Activated CD8-positive, alpha-beta memory T cell treated with anti-CD3 and anti-CD28 coated beads, Interleukin-2, amount 50 U/mL, for 1 hour (primary cell): Measurements from ENCODE around the gene CNR2.
"Not testable (repeated sequence)": the region's sequence is repeated elsewhere in the genome, so short reads cannot be mapped to it uniquely, and the experiment has no call there.

Source experiments
- DNase-seq: peaks from one replicate; pipeline ENCODE4 v3.0.0-alpha.2; 2020; ENCODE audit errors: extremely low read depth

Gene CNR2

DNA sequence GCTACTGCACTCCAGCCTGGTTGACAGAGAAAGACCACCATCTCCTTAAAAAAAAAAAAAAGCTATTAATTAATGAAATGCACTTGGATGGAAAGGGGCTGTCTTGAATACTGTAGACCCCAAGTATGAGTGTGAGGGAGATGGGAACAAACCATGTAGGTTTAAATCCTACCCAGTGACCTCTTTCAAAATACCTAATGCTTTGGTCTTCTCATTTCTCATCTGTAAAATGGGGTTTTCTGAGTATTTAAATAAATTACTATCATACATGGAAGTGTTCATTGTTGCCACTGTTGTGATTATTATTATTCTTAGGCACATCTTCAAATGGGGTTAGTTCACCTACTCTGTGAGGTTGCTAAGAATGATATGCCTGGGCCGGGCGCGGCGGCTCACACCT lies 27.9 kb downstream of the CNR2 start:
- no peak for DNase-seq

DNA sequence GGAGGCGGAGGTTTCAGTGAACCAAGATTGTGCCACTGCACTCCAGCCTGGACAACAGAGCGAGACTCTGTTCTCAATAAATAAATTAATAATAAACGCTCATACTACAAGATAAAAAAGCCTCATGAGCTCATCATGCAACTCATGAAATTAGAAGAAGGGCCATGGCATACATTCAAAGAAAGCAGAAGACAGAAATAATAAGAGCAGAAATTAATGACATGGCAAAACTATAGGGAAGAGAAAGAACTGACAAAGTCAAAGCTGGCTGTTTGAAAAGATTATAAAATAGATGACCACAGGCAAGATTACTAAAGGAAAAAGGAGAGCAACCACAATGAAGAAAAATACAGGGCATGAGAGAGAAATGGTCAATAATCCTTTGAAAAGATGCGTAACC lies 30.4 kb downstream of the CNR2 start:
- no peak for DNase-seq

DNA sequence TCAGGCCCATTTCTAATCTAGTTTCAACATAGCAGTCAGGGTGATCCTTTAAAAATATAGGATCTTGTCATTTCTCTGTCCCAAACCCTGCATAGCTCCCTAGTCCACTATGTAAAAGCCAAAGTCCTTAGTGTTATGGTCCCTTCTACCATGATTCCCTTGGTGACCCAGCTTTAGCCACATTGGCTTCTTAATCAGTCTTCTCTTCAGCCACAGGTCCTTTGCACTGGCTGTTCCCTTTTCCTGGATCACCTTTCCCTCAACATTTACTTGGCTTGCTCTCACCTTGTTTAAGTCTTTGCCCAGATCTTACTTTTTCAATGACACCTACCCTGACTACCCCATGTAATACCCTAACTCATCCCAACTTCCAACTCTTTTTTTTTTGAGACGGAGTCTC lies 33.4 kb downstream of the CNR2 start:
- no peak for DNase-seq

DNA sequence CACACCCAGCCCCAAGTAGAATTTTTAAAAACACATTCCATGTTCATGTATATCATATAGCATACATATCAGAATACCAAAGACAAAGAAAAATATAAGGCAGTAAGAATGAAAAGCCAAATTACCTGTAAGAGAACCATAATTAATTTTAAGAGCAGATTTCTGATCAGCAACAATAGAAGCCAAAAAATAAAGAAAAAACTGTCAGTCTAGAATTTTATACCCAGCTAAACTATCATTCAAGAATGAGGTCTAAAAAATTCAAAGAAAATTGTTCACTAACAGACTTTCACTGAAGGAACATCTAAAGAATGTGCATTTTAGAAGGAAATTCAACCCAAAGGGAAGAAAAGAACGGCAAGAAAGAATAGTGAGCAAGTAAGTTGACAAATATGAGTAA lies 34.5 kb downstream of the CNR2 start:
- no peak for DNase-seq

DNA sequence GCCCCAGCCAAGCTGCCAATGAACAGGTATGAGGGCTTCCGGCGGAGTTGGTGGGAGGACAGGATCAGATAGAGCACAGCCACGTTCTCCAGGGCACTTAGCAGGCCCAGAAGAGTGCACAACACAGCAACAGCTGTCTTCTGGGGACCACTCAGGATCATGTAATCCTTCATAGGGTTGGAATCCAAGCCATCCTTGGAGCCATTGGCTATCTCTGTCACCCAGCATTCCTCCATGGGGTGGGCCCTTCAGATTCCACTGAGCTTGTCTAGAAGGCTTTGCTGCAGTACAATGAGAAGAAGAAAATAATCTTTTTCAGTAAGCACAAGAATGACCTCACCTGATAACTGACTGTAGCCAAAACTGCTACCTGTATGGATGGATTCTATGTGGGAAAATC lies 37.8 kb downstream of the CNR2 start:
- no peak for DNase-seq

DNA sequence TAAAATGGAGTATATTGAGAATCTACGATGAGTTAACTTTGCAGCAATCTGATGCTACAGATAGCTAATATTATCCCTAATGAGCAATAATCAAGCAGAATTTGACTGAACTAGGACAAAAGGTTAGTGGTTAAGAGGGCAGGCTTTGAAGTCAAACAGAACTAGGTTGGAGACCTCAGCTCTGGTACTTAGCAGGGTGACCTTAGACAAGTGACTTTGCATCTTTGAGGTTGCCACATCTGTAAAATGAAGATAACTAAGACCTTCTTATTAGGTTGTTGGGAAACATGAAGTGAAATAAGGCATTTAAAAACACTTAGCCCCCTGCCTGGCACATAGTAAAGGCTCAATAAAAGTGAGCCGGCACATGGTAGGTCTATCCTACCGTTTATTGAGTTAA lies 40.7 kb downstream of the CNR2 start:
- DNase-seq = no peak

DNA sequence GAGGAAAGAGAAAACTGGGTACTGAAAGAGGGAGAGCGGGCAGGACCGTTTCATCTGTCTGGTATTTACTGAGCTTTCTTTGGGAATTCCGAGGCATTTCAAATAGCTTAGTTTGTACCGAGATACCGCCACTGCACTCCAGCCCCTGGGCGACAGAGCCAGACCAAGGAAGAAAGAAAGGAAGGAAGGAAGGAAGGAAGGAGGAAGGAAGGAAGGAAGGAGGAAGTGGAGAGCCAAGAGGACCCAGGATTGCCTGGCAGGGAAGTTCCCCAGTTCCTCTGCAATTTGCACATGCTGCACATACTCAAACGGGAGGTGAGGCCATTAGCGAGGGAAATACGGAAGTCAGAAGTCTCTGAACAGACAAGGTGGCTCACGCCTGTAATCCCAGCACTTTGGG lies 44.1 kb downstream of the CNR2 start:
- no peak for DNase-seq

DNA sequence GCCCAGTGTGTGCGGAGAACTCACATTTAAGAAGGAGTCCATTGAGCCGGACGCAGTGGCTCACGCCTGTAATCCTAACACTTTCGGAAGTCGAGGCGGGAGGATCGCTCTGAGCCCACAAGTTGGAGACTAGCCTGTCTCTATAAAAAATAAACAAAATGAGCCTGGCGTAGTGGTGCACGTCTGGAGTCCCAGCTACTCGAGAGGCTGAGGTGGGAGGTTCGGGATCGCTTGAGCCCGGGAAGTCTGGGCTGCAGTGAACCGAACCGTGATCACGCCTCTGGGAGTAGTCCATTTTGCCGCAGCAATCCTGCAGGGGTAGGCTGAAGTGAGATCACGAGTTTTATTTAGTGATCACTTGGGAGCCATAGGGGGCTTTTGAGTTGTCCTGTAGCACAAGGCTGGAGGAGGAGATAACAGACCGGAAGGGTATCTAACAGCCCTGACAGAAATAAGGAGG lies 44.6 kb downstream of the CNR2 start:
- no peak for DNase-seq

DNA sequence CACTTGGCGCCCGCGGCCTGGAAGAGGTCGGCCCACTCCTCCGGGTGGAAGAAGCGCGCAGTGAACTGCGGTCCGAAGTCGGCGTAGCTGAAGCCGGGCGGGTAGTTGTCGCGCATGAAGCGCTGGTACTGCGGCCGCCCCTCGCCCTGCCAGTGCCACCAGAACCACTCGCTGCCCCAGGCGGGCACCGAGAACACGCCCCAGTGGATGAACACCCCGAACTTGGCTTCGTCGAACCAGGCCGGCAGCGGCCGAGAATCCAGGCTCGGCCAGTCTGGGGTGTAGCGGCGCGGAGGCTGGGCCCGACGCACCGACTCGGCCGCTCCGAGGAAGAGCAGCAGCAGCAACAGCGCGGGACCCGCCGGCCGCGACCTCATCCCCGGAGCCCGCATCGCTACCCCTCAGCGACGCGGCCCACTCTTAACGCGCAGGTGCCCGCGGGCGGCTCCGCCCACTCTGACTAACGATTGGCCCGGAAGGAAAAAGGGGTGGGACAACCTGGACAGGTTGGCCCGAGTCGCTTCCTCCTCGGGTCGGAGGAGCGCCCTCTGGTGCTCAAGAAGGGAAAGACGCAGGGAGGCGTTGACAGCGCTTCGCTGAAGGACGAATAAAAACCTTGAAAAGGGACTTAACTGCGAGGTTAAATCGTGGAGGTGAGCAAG lies 45.1 kb downstream of the CNR2 start, which contains the start of gene FUCA1:
TSS of gene FUCA1 (minus strand) at position 396 of the 662 bp plus-strand sequence. CDS start at position 392, 4 bp downstream.
- peak; percentile 81 for DNase-seq

DNA sequence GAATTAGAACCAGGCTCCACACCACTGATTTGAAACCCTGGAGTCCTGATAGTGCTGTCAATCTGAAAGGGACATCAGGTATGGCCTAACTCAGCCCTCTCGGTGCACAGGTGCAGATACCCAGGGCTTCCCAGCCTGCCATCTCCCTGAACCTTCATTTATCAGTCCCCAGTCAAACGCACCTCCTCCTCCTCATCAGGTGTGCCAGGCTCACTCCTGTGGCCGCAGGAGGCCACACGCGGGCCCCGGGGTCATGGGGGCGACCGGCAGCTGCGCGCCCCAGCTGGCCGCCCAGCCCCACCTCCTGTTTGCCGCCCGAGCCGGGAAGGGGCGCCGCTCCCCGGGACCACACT lies 45.6 kb downstream of the CNR2 start:
- DNase-seq = no peak

DNA sequence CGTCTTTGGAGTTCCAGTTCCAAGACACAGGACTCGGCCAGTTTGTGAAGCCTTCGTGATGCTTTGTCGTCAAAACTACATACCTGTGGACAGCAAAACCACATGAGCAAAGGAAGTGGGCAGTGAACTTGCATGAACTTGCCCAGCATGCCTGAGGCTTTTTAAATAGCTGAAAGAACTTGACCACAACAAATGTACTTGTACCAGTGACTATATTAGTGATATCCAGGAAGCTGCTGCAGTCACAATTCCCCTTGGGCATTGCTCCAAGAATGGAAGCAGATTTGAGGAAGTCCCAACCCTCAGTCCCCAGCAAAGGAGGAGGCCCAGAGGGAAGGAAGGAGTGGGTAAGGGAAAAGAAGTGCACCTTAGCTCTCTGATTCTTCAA lies 47.6 kb downstream of the CNR2 start:
- no peak for DNase-seq

DNA sequence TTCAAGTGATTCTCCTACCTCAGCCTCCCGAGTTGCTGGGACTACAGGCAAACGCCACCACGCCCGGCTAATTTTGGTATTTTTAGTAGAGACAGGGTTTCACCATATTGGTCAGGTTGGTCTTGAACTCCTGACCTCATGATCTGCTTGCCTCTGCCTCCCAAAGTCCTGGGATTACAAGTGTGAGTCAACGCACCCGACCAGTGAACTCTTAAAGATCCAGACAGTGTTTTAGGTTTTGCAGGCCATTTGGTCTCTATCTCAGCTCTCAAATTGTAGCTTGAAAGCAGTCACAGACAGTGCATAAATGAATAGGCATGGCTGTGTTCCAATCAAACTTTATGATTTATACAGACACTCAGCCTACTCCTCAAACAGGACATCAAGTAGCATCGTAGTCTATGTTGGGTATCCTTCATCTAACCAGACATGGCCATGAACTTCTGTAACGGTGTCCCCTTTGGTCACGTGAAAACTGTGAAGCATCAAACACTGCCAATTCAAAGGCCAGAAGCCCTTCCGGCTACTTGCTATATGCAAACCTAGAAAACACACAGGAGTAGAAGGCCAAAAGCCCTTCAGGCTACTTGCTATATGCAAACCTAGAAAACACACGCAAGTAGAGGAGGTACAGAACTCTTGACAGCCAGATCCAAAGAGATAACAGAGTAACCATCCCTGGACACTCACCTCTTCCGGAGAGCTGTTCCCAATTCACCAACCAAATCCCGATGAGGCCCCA lies 48.2 kb downstream of the CNR2 start:
- DNase-seq = no peak

DNA sequence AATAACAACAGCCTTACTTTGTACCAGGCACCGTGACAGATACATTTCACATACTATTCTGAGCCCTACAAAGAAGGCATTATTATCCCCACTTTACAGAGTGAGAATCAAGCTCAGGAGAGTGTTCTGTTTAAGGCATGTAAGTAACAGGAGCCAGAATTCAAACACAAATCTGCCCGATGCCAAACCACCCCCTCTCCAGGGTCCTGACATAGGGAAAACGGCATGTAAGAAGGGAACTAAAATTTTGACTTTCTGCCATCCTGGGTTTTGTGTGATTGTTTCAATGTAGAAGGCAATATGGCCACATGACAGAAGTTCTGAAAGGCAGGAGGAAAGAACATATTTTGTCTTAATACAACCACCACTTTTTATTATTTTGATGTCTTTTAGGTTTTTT lies 50.5 kb downstream of the CNR2 start:
- no peak for DNase-seq

DNA sequence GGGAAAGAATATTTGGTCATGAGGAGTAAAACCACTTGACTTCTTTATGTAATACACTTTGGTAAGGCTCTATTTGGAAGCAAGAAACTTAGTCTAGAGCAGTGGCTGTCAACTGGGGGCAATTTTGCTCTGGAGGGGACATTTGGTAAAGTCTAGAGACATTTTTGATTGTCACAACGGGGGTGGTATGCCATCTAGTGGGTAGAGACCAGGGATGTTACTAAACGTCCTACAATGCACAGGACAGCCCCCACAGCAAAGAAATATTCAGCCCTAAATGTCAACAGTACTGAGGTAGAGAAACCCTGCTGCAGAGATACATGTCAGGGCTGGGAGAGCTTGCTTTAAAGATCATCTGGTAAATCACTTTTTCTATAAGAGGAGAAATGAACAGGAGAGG lies 58.6 kb downstream of the CNR2 start:
- DNase-seq = no peak

DNA sequence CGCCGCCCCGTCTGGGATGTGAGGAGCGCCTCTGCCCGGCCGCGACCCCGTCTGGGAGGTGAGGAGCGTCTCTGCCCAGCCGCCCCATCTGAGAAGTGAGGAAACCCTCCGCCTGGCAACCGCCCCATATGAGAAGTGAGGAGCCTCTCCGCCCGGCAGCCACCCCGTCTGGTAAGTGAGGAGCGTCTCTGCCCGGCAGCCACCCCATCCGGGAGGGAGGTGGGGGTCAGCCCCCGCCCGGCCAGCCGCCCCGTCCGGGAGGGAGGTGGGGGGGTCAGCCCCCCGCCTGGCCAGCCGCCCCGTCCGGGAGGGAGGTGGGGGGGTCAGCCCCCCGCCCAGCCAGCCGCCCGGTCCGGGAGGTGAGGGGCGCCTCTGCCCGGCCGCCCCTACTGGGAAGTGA lies 60.0 kb downstream of the CNR2 start:
- not testable (repeated sequence) for DNase-seq

DNA sequence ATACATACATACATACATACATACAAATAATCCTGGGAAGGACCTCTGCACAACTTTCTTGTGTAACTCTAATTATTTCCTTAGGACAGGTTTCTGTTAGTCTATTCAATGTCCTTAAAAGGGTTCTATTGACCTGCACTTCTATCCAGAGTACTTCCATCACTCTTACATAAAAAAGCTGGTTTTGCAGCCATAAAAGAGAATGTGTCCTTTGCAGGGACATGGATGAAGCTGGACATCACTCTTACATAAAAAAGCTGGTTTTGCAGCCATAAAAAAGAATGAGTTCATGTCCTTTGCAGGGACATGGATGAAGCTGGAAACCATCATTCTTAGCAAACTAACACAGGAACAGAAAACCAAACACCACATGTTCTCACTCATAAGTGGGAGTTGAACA lies 61.8 kb downstream of the CNR2 start:
- not testable (repeated sequence) for DNase-seq

DNA sequence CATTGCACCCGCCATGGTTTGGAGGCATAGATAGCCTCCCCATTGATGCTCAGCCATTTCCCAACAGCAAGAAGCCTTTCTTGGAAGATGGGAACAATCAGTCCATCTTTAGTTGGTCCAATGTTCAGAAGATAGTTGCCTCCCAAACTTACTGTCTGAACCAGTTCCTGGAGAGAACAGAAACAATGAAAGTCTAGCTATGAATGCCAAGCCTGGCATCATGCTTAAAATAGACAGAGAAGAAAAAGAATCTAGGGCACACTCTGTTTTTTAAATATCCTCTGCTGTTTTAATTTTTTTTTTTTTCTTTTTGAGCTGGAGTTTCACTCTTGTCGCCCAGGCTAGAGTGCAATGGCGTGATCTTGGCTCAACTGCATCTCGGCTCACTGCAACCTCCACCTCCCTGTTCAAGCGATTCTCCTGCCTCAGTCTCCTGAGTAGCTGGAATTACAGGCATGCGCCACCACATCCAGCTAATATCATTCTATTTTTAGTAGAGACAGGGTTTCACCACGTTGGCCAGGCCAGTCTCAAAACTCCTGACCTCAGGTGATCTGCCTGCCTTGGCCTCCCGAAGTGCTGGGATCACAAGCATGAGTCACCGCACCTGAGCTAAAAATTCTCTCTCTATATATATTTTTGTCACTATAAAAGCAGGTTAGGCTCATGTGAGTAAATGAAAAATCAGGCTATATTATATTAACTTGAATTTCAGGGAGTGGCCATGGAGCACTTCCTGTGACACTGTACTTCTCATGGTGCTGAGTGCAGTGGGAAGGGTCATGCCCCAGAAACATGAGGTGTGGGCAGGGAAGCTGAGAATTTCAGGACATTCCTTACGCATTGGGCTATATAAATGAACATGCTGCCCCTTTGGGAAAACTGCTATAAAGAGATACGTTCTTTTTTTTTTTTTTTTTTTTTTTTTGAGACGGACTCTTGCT lies 64.2 kb downstream of the CNR2 start:
- no peak for DNase-seq

DNA sequence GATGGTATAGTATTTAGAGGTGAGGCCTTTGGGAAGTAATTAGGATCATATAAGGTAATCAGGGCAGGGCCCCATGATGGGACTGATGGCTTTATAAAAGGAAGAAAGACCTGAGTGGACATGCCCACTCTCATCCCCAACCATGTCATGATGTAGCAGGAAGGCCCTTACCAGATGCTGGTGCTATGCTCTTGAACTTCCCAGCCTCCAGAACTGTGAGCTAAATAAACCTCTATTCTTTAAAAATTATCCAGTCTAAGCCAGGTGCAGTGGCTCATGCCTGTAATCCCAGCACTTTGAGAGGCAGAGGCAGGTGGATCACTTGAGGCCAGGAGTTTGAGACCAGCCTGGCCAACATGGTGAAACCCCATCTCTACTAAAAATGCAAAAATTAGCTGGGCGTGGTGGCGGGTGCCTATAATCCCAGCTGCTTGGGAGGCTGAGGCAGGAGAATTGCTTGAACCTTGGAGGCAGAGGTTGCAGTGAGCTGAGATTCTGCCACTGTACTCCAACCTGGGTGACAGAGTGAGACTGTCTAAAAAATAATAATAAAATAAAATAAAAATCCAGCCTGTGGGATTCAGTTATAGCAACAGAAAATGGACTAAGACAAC lies 65.6 kb downstream of the CNR2 start:
- not testable (repeated sequence) for DNase-seq

DNA sequence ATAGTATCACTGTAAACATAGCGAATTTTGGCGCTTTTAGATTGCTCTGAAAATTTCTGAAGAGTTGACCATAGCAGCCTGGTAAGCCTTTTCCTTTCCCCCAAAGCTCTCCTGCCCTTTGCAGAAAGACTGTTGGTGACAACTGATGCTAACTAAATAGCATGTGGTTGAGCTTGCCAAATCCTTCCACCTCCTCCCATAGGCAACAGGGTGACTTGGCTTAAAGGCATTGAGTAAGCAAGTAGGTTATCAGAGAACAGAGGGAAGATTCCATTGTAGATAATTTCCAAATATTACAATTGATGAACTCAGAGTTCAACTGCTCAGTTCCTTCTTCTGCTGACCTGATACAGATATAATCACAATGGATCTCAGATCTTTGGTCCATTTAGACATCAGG lies 68.0 kb downstream of the CNR2 start:
- no peak for DNase-seq

DNA sequence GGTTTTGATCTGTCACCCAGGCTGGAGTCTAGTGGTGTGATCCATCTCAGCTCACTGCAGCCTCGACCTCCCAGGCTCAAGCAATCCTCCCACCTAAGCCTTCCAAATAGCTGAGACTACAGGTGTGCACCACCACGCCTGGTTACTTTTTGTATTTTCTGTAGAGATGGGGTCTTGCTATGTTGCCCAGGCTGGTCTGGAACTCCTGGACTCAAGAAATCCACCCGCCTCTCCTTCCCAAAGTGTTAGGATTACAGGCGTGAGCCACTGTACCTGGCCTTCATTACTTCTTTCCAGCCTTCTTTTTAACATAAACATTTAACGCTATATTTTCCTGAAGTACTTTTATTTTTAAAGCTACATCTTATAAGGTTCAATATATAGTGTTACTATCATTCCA lies 69.5 kb downstream of the CNR2 start:
- DNase-seq = no peak

DNA sequence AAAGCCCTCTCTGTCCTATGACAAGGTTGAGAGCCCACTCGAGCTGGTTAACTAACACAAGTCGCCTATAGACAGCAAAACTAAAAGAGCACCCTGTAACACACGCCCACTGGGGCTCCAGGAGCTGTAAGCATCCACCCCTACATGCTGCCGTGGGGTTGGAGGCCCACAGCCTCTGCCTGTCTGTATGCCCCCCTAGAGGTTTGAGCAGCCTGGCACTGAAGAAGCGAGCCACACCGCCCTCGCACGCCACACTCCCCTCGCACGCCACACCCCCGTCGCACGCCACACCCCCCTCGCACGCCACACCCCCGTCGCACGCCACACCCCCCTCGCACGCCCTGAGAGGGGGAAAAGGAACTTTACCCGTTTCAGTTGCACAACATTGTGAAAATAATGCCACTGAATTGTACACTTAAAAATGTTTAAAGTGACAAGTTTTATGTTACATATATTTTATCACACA lies 74.7 kb downstream of the CNR2 start:
- peak; percentile 45 for DNase-seq

DNA sequence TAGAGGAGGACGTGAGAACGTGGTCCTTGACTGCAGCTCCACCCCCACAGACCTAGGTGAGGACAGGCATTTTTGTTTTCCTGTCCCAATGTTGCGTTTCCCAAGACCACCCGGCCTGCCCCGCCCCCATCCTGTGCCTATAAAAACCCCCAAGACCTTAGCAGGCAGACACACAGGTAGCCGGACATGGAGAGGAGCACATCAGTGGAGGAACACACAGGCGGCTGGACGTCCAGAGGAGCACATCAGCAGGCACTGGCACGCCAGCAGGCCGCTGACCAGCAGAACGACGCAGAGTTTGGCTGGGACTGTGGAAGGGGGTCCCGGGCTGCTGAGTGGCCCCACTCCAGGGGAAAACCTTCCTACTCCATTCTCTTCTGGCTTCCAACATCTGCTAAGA lies 75.3 kb downstream of the CNR2 start:
- no peak for DNase-seq
